HG02798 (cell line): ENCODE data around the gene RIN3.
"Not testable (repeated sequence)": the region's sequence is repeated elsewhere in the genome, so short reads cannot be mapped to it uniquely, and the experiment has no call there.

Experiments
- ATAC-seq: cut with Tn5 transposase; IDR thresholded peaks from one replicate; pipeline ENCODE4 v1.9.1; 2021; ENCODE audit warnings: mild to moderate bottlenecking; ENCODE audit not compliant: unreplicated experiment, poor library complexity

Gene RIN3

GRCh38 chr14:92698393-92698792, 184.8 kb downstream of the RIN3 start:
- no peak for ATAC-seq

DNA sequence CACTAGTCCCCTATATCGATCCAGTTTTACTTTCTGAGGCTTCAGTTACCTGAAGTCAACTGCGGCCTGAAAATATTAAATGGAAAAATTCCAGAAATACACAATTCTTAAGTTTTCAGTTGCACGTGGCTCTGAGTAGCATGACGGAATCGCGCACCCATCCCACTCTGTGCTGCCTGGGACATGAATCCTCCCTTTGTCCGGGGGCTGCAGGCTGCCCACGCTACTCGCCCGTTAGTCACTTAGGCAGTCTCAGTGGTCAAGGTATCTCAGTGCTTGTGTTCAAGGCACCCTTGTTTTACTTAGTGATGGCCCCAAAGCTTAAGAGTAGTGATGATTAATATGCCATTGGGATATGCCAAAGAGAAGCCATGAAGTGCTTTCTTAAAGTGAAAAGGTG, 188.2 kb downstream of the RIN3 start:
- ATAC-seq = no peak

DNA sequence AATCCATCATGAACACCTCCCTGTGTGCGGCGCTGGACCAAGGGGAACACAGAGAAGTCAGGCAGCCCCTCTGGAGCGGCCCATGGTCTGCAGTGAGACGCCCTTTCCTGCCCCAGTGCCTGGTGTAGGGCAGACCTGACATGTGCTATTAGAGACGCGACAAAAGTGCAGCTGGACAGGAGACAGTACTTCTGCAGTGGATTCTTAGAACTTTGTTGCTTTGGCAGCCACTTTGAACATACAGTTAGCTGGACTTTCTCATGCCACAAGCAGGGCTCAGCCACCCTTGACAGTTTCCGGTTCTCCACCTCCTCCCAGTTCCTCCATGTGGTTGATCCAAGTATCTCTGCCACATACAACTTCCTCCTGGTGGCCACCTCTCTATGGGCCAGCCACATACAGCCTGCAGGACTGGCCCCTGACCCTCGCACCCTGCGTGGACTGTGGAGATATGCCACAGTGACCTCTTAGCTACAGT, 188.9 kb downstream of the RIN3 start:
- ATAC-seq = no peak

- ATAC-seq = no peak
Measured at GRCh38 chr14:92703516-92703915, 189.9 kb downstream of the RIN3 start.

DNA sequence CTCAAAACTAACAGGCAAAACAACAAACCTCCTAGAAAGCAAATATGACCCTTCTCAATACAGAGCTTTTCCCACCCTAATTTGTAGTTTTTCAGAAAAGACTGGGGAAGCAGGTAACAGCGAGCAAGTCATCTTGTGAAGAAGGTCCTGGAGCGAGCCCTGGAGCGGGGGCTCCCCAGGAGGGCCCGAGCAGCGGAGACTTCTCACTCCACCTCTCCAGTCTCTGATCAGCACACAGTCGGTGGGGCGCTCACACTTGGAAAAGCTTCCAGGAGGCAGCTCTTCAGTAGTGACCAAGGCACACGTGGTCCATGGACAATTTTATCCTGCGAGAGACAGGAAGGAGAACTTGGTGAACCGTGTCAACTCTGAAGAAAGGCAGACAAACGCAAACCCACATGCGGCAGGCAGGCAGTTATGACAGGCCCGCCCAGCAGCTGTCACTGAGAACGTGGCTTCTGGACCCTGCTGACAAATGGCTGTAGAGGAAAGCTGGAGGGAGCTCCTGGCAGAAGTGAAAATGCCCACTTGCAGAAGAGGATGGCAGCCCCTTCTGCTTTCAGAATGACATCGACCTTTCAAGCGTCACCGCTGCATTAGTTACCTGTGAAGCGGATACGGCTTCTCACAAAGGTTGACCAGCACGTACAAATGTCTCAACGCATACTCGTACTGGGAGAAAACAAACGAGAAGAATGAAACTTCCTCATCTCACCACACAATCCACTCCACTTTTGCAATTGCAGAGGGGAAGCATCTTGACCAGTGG, 190.6 kb downstream of the RIN3 start:
- peak; percentile 95 for ATAC-seq

GRCh38 chr14:92704821-92705220, 191.2 kb downstream of the RIN3 start:
- no peak for ATAC-seq

- ATAC-seq = no peak
Measured at GRCh38 chr14:92706386-92706785, 192.8 kb downstream of the RIN3 start.

DNA sequence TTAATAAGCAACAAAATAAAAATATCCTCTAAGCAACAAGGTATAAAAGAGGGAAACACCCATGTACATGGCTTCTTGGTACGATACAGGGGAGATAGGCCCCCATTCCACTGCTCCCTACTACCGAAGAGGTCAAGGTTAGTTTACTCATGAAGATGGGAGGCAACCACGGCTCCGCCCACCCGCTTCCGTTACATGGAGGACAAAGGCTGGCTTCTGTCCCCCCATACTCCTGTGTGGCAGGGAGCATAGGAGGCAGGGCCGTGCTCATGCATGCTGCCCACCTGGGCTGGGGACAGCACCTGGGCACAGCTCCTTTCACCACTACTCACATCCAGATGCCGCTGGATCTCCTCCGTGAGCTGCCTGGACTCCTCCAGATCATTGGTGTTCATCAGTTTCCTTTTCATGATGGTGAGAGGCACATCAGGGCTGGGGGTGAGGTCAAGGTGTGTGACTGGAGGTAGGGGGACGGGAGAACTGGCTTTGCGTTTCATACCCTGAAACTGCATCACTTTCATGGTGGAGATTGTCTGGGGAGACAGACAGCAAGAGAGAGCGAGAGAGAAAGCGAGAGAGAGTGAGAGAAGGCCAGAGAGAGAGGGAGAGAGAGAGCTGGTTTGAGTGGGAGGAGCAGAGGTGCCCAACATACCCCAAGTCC, 195.9 kb downstream of the RIN3 start:
- ATAC-seq = no peak

- no peak for ATAC-seq
Measured at GRCh38 chr14:92710001-92710341, 196.4 kb downstream of the RIN3 start.

DNA sequence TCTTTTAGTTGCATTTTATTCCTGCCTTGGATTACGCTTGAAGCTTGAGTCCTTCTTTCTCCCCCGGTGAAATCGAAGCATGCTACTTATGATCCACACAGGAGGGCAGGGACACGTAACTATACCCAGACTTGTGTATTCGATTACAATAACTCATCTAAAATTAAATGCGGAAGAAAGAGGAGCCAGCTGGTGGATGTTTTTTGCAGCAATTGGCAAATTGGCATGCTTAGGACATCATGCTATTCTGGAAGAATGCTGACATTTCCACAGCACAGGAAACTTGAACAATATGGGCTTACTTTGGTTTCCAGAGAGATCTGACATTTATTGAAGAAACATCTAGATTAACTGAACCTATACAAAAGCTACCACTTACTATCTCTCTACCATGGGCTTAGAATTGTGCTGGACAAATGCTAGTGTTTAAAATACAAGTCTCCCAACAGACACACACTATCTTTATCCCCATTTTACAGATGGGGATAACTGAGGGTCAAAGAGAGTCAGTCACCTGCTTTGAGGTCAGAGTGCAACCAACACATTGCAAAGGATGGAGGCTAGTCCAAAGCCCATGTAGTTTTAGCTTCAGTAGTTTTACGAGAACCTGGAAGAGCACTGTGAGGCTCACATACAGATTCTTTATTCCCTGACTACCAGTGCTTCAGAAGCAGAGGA, 198.5 kb downstream of the RIN3 start:
- no peak for ATAC-seq

- no peak for ATAC-seq
Measured at GRCh38 chr14:92712654-92713051, 199.1 kb downstream of the RIN3 start.

- not testable (repeated sequence) for ATAC-seq
Measured at GRCh38 chr14:92714739-92715307, 201.2 kb downstream of the RIN3 start.

DNA sequence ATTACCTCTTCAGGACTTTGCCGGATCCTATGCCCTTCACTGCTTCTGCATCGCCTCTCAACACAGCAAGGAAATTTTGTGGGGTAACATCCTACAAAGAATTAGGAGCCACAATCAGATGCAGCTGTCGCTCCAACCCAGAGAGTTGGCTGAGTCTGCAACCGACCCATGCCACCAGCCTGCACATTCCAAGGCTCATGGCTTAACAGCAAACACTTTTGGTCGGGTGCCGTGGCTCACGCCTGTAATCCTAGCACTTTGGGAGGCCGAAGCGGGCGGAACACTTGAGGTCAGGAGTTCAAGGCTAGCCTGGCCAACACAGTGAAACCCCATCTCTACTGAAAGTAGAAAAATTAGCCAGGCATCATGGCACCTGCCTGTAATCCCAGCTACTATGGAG, 202.6 kb downstream of the RIN3 start:
- no peak for ATAC-seq

GRCh38 chr14:92717571-92718042, 204.0 kb downstream of the RIN3 start:
- ATAC-seq = no peak

DNA sequence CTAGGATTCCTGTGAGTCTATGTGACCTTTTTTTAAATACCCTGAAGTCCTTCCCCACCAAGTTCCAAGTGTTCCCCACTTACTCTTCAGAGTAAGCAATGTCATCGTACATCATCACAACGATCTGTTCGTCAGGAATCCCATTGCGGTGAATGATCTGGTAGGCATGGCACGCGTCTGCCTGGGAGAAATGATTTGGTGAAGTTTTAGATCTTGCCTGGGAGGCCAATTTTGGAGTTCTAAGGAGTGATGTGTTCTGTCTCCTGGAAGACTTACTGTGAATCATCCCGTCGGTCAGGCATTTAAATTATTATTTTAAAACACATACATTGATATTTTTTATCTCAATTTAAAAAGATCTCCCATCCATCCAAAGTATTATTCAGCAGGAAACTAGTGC, 205.1 kb downstream of the RIN3 start:
- ATAC-seq = no peak

GRCh38 chr14:92719421-92719820, 205.8 kb downstream of the RIN3 start:
- no peak for ATAC-seq

GRCh38 chr14:92719890-92720323, 206.3 kb downstream of the RIN3 start:
- ATAC-seq = no peak

- ATAC-seq = no peak
Measured at GRCh38 chr14:92724516-92725340, 211.1 kb downstream of the RIN3 start.

DNA sequence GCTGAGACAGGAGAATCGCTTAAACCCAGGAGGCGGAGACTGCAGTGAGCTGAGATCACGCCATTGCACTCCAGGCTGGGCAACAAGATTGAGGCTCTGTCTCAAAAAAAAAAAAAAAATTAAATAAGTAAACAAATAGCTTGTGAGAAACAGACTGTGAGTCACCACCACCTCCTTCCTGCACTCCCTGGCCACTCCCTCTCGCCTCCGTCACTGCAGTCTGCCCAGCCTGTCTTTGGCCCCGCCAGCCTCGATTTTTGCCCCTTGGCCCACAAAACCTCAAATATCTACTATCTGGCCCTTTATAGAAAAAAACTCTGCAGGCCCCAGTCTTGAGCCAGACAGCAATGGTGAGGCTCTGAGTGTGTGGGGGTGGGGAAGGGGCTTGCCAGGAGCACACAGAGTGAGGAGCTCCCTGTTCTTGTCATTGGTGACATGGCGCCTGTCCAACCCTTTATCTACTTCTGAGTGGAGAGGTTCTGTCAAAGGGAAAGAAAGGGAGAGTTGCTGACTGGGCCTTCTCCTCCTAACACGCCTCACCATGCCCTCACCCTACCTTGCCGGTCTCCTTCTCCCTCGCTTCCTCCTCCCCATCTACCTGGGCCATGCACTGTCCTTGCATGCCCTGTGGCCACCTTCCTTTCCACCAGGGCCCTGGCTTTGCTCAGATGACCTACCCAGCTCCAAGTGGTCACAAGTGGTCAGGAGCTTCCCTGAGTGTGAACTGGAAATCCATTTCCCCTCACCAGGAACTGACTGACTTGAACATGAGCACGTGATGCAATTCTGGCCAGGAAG, 212.8 kb downstream of the RIN3 start:
- ATAC-seq = no peak
